Neural cell (in vitro differentiated cells): ENCODE data around the gene SLC22A2. TPM values are rescaled to one million over a fixed set of nuclear protein-coding genes. Genes with fewer than 3 reads are reported as not detected.

Source experiments
- H2AFZ ChIP-seq: fragments of 200-600, 300-800 bp; sonication (generic), shearing (Covaris generic); 2 replicates; pipeline ENCODE4 v1.6.0; 2014; ENCODE audit warnings: low read depth, mild to moderate bottlenecking, antibody characterized with exemption, low read length, moderate library complexity
- H3F3A ChIP-seq: fragments of 200-600 bp; shearing (Covaris generic); 2 replicates; pipeline ENCODE4 v1.6.1; 2016; ENCODE audit warnings: mild to moderate bottlenecking, moderate library complexity, mixed read lengths, antibody characterized with exemption, low read length; ENCODE audit not compliant: insufficient read depth, poor library complexity, severe bottlenecking
- H3K27ac ChIP-seq: fragments of 200-600, 300-800 bp; sonication (generic), shearing (Covaris generic); 2 replicates; pipeline ENCODE4 v1.5.1; 2014; ENCODE audit warnings: mild to moderate bottlenecking, low read length, moderate library complexity
- H3K27me3 ChIP-seq: fragments of 300-800, 200-600 bp; sonication (generic), shearing (Covaris generic); 2 replicates; pipeline ENCODE4 v1.6.0; 2014; ENCODE audit warnings: mild to moderate bottlenecking, low read depth, low read length, moderate library complexity; ENCODE audit not compliant: insufficient read depth
- H3K36me3 ChIP-seq: fragments of 300-800, 200-600 bp; sonication (generic), shearing (Covaris generic); 2 replicates; pipeline ENCODE4 v1.5.1; 2014; ENCODE audit warnings: mild to moderate bottlenecking, antibody characterized with exemption, low read length, moderate library complexity; ENCODE audit not compliant: insufficient read depth
- H3K4me2 ChIP-seq: fragments of 300-800, 200-600 bp; sonication (generic), shearing (Covaris generic); 2 replicates; pipeline ENCODE4 v1.6.0; 2014; ENCODE audit warnings: mild to moderate bottlenecking, low read length
- H3K4me3 ChIP-seq: fragments of 300-800, 200-600 bp; sonication (generic), shearing (Covaris generic); 2 replicates; pipeline ENCODE4 v1.5.1; 2014; ENCODE audit warnings: mild to moderate bottlenecking, low read length, moderate library complexity
- H3K79me2 ChIP-seq: fragments of 200-600 bp; shearing (Covaris generic); replicated peaks from 2 replicates; pipeline ENCODE4 v1.6.0; 2014; ENCODE audit warnings: mild to moderate bottlenecking, low read length, moderate library complexity; ENCODE audit not compliant: insufficient read depth
- H3K9ac ChIP-seq: fragments of 300-800, 200-600 bp; sonication (generic), shearing (Covaris generic); 2 replicates; pipeline ENCODE4 v1.6.1; 2016; ENCODE audit warnings: mild to moderate bottlenecking, low read length, mixed read lengths
- H3K9me2 ChIP-seq: fragments of 200-600 bp; shearing (Covaris generic); 2 replicates; pipeline ENCODE4 v1.6.1; 2016; ENCODE audit warnings: mild to moderate bottlenecking, low read length, mixed read lengths; ENCODE audit not compliant: insufficient read depth
- H3K9me3 ChIP-seq: fragments of 200-600, 300-800 bp; sonication (generic), shearing (Covaris generic); 2 replicates; pipeline ENCODE4 v1.6.1; 2016; ENCODE audit warnings: mild to moderate bottlenecking, mixed run types, low read length, moderate library complexity, mixed read lengths
- H4K20me1 ChIP-seq: fragments of 200-600 bp; shearing (Covaris generic); 2 replicates; pipeline ENCODE4 v1.6.1; 2016; ENCODE audit warnings: mild to moderate bottlenecking, mixed run types; ENCODE audit not compliant: insufficient read depth
- CTCF ChIP-seq: fragments of 450-650 bp; IDR thresholded peaks from 2 replicates; pipeline ENCODE4 v1.5.1; 2014; ENCODE audit warnings: antibody characterized with exemption, mild to moderate bottlenecking, moderate library complexity; ENCODE audit not compliant: poor library complexity, severe bottlenecking
- EP300 ChIP-seq: fragments of 450-650 bp; conservative IDR thresholded peaks from 2 replicates; pipeline ENCODE4 v1.6.1; 2014; ENCODE audit warnings: antibody characterized with exemption, mild to moderate bottlenecking, moderate library complexity; ENCODE audit not compliant: poor library complexity, severe bottlenecking
- EZH2 ChIP-seq: fragments of 200-600, 300-800 bp; shearing (Covaris generic), sonication (generic); IDR thresholded peaks from 2 replicates; pipeline ENCODE4 v1.6.1; 2014; ENCODE audit warnings: antibody characterized with exemption, low read length, borderline replicate concordance, mild to moderate bottlenecking; ENCODE audit not compliant: insufficient read depth, poor library complexity, severe bottlenecking
- MXI1 ChIP-seq: fragments of 450-650 bp; conservative IDR thresholded peaks from 2 replicates; pipeline ENCODE4 v1.6.1; 2014; ENCODE audit warnings: antibody characterized with exemption, mild to moderate bottlenecking; ENCODE audit not compliant: poor library complexity, severe bottlenecking
- POLR2AphosphoS5 ChIP-seq: IDR thresholded peaks from 2 replicates; pipeline ENCODE4 v1.6.1; 2012
- RAD21 ChIP-seq: fragments of 450-650 bp; conservative IDR thresholded peaks from 2 replicates; pipeline ENCODE4 v1.6.1; 2014; ENCODE audit warnings: antibody characterized with exemption, mild to moderate bottlenecking, moderate library complexity
- REST ChIP-seq: IDR thresholded peaks from 2 replicates; pipeline ENCODE4 v1.6.1; 2012; ENCODE audit warnings: borderline replicate concordance
- SMC3 ChIP-seq: fragments of 450-650 bp; conservative IDR thresholded peaks from 2 replicates; pipeline ENCODE4 v1.6.1; 2014; ENCODE audit warnings: antibody characterized with exemption, mild to moderate bottlenecking, moderate library complexity; ENCODE audit not compliant: poor library complexity
- TAF1 ChIP-seq: IDR thresholded peaks from 2 replicates; pipeline ENCODE4 v1.6.1; 2012; ENCODE audit warnings: low read depth
- polyA plus RNA-seq: library from polyadenylated mRNA; depleted of rRNA; stranded (reverse); fragments of >200 nt; gene quantifications from 2 replicates; pipeline ENCODE4 v1.2.3, GENCODE V29; 2014

Gene SLC22A2
- polyA plus RNA-seq, 1 donor from 2014 or later = not detected

- Histone ChIP-seq H3K27me3 (no peaks in the 10 kb centered on the region), H3K9me2 (no peaks in the 10 kb centered on the region), H3K27ac (no peak overlapping the region), H3K79me2 (no peaks in the 10 kb centered on the region), H3K9ac (no peak overlapping the region), H3K36me3 (no peaks in the 10 kb centered on the region), H3K4me2 (no peak overlapping the region), H3K9me3 (no peaks in the 10 kb centered on the region), H3K4me3 (no peak overlapping the region), H3F3A (no peaks in the 10 kb centered on the region), H4K20me1 (no peaks in the 10 kb centered on the region), H2AFZ (no peak overlapping the region)
- TF ChIP-seq REST (no peak), RAD21 (no peak), EZH2 (no peak), EP300 (no peak), SMC3 (no peak), CTCF (no peak), TAF1 (no peak)
Measured at GRCh38 chr6:160282444-160282843, 23.8 kb upstream of the SLC22A2 start.

- Histone ChIP-seq H3K27ac (no peak overlapping the region), H3K36me3 (no peaks in the 10 kb centered on the region), H3F3A (no peaks in the 10 kb centered on the region), H2AFZ (no peak overlapping the region), H3K79me2 (no peaks in the 10 kb centered on the region), H3K9ac (no peak overlapping the region), H3K4me3 (no peak overlapping the region), H3K4me2 (no peak overlapping the region), H3K27me3 (no peaks in the 10 kb centered on the region), H3K9me3 (no peaks in the 10 kb centered on the region), H3K9me2 (no peaks in the 10 kb centered on the region), H4K20me1 (no peaks in the 10 kb centered on the region)
- no peak for TF ChIP-seq POLR2AphosphoS5
- TF ChIP-seq EZH2 = no peak
- no peak for TF ChIP-seq REST
- no peak for TF ChIP-seq MXI1
- no peak for TF ChIP-seq SMC3
- TF ChIP-seq CTCF = no peak
- TF ChIP-seq RAD21 = no peak
- TF ChIP-seq TAF1 = no peak
- no peak for TF ChIP-seq EP300
Measured at GRCh38 chr6:160279850-160280249, 21.2 kb upstream of the SLC22A2 start.
